Naive B cell (primary cell): ENCODE data around the gene C11orf24. TPM values are rescaled to one million over a fixed set of nuclear protein-coding genes. Genes with fewer than 3 reads are reported as not detected.

ENCODE experiments used
- ATAC-seq, 2 donors: fragments of 150-1000 bp; cut with Tn5 transposase; 2 replicates each; pipeline ENCODE4 v1.10.0; 2021; ENCODE audit warnings: low read depth in 2 of 2, mild to moderate bottlenecking in 2 of 2, moderate library complexity in 2 of 2
- DNase-seq: peaks from one replicate; pipeline ENCODE4 v3.0.0; 2022
- H3K27ac Mint-ChIP-seq, 6 donors: one replicate each; pipeline ENCODE4 v1.8.0; 2020 to 2022; ENCODE audit warnings: mild to moderate bottlenecking in 6 of 6, mixed read lengths in 6 of 6, moderate library complexity in 5 of 6, inconsistent platforms in 2 of 6
- H3K27me3 Mint-ChIP-seq, 3 donors: one replicate each; pipeline ENCODE4 v1.8.0; 2021 to 2022; ENCODE audit warnings: mixed read lengths in 3 of 3, mild to moderate bottlenecking in 1 of 3
- H3K36me3 Mint-ChIP-seq, 2 donors: one replicate each; pipeline ENCODE4 v1.8.0; 2020 to 2022; ENCODE audit warnings: mixed read lengths in 2 of 2, inconsistent platforms in 1 of 2, mild to moderate bottlenecking in 1 of 2
- H3K4me1 Mint-ChIP-seq, 3 donors: one replicate each; pipeline ENCODE4 v1.8.0; 2020 to 2022; ENCODE audit warnings: mixed read lengths in 3 of 3, inconsistent platforms in 1 of 3, mild to moderate bottlenecking in 1 of 3, moderate library complexity in 1 of 3
- H3K4me3 Mint-ChIP-seq, 8 donors: one replicate each; pipeline ENCODE4 v1.8.0; 2020 to 2022; ENCODE audit warnings: mild to moderate bottlenecking in 8 of 8, mixed read lengths in 8 of 8, moderate library complexity in 8 of 8, inconsistent platforms in 2 of 8
- H3K9me3 Mint-ChIP-seq, 7 donors: one replicate each; pipeline ENCODE4 v1.8.0; 2020 to 2022; ENCODE audit warnings: mixed read lengths in 7 of 7, mild to moderate bottlenecking in 5 of 7, inconsistent platforms in 2 of 7, moderate library complexity in 1 of 7
- polyA plus RNA-seq, 6 donors: library from polyadenylated mRNA; unstranded; fragments of 300-500 nt; fragmentation: Illumina TruSeq; gene quantifications; one replicate each; pipeline ENCODE4 v1.2.3, GENCODE V29; 2021; ENCODE audit warnings: low read depth in 6 of 6

Gene C11orf24
- polyA plus RNA-seq, 6 donors from 2014 or later = 22.2 to 67.0 (median 42.5) TPM

- DNase-seq (no peak), ATAC-seq (no peak)
- H3K36me3 Mint-ChIP-seq = peaks cover 6 to 8% of the 10 kb centered on the region in 2 donors
- peaks cover 0 to 19% (median 7%) of the 10 kb centered on the region in 7 donors for H3K9me3 Mint-ChIP-seq
- peaks cover 0 to 4% (median 0%) of the 10 kb centered on the region in 3 donors for H3K27me3 Mint-ChIP-seq
- H3K4me3 Mint-ChIP-seq = peak overlapping the region in 6 of 8 donors; percentile 61 to 94 (median 90)
- H3K4me1 Mint-ChIP-seq = peaks cover 35 to 64% (median 49%) of the 10 kb centered on the region in 3 donors
- H3K27ac Mint-ChIP-seq = peak overlapping the region; percentile 97 to 99 (median 98)
These were observed 2.5 kb upstream of the C11orf24 start for GRCh38 chr11:68274306-68274705.

- no peak for DNase-seq
- Mint-ChIP-seq H3K27me3 (peaks cover 0 to 4% (median 0%) of the 10 kb centered on the region in 3 donors), H3K4me1 (peaks cover 46 to 73% (median 61%) of the 10 kb centered on the region in 3 donors), H3K36me3 (peaks cover 6 to 10% of the 10 kb centered on the region in 2 donors), H3K27ac (peak overlapping the region; percentile 97 to 99 (median 98)), H3K4me3 (peak overlapping the region; percentile 79 to 98 (median 93)), H3K9me3 (peaks cover 0 to 19% (median 7%) of the 10 kb centered on the region in 7 donors)
- ATAC-seq = no peak
These were observed 1.4 kb upstream of the C11orf24 start for GRCh38 chr11:68273026-68273738.

GRCh38 chr11:68271023-68271780 is 571 bp downstream of the C11orf24 start:
- peaks cover 0 to 19% (median 7%) of the 10 kb centered on the region in 7 donors for H3K9me3 Mint-ChIP-seq
- peak overlapping the region; percentile 97 to 100 (median 99) for H3K27ac Mint-ChIP-seq
- DNase-seq (peak; percentile 72), ATAC-seq (peak; percentile 27 to 32)
- H3K4me3 Mint-ChIP-seq = peak overlapping the region; percentile 90 to 99 (median 96)
- peaks cover 0 to 4% (median 0%) of the 10 kb centered on the region in 3 donors for H3K27me3 Mint-ChIP-seq
- peaks cover 62 to 89% (median 79%) of the 10 kb centered on the region in 3 donors for H3K4me1 Mint-ChIP-seq
- H3K36me3 Mint-ChIP-seq = peaks cover 10 to 13% of the 10 kb centered on the region in 2 donors

GRCh38 chr11:68270196-68271022 is 1.4 kb downstream of the C11orf24 start:
- Mint-ChIP-seq H3K9me3 (peaks cover 0 to 19% (median 7%) of the 10 kb centered on the region in 7 donors), H3K4me3 (peak overlapping the region; percentile 90 to 99 (median 96)), H3K27me3 (peaks cover 0 to 4% (median 0%) of the 10 kb centered on the region in 3 donors), H3K4me1 (peaks cover 55 to 90% (median 84%) of the 10 kb centered on the region in 3 donors), H3K36me3 (peaks cover 10 to 13% of the 10 kb centered on the region in 2 donors), H3K27ac (peak overlapping the region in 5 of 6 donors; percentile 97 to 100 (median 99))
- DNase-seq = no peak
- no peak for ATAC-seq

- H3K4me1 Mint-ChIP-seq = peaks cover 61 to 90% (median 87%) of the 10 kb centered on the region in 3 donors
These were observed 2.2 kb downstream of the C11orf24 start for GRCh38 chr11:68269414-68270081.

GRCh38 chr11:68267881-68268240 is 3.9 kb downstream of the C11orf24 start:
- H3K27me3 Mint-ChIP-seq = peaks cover 0 to 4% (median 0%) of the 10 kb centered on the region in 3 donors
- peak overlapping the region in 7 of 8 donors; percentile 29 to 94 (median 79) for H3K4me3 Mint-ChIP-seq
- peaks cover 64 to 88% (median 84%) of the 10 kb centered on the region in 3 donors for H3K4me1 Mint-ChIP-seq
- H3K27ac Mint-ChIP-seq = peak overlapping the region in 5 of 6 donors; percentile 30 to 88 (median 81)
- peaks cover 17 to 28% of the 10 kb centered on the region in 2 donors for H3K36me3 Mint-ChIP-seq
- ATAC-seq = no peak
- no peak for DNase-seq
- peaks cover 0 to 7% (median 4%) of the 10 kb centered on the region in 7 donors for H3K9me3 Mint-ChIP-seq

More at GRCh38 chr11:68269414-68270081, 2.2 kb downstream of the C11orf24 start:
- Mint-ChIP-seq H3K4me3 (peak overlapping the region; percentile 64 to 99 (median 93)), H3K36me3 (peaks cover 13 to 16% of the 10 kb centered on the region in 2 donors), H3K27me3 (peaks cover 0 to 4% (median 0%) of the 10 kb centered on the region in 3 donors), H3K9me3 (peaks cover 0 to 16% (median 7%) of the 10 kb centered on the region in 7 donors), H3K27ac (peak overlapping the region in 5 of 6 donors; percentile 29 to 85 (median 67))
- DNase-seq (no peak), ATAC-seq (no peak)

- H3K27me3 Mint-ChIP-seq = no peaks in the 10 kb centered on the region
- H3K36me3 Mint-ChIP-seq = peaks cover 20 to 34% of the 10 kb centered on the region in 2 donors
- H3K9me3 Mint-ChIP-seq = peaks cover 0 to 6% (median under 1%) of the 10 kb centered on the region in 7 donors
- H3K4me1 Mint-ChIP-seq = peaks cover 62 to 84% (median 83%) of the 10 kb centered on the region in 3 donors
- DNase-seq (no peak), ATAC-seq (no peak)
- peak overlapping the region; percentile 47 to 96 (median 83) for H3K27ac Mint-ChIP-seq
- peak overlapping the region; percentile 74 to 94 (median 88) for H3K4me3 Mint-ChIP-seq
These were observed 4.6 kb downstream of the C11orf24 start for GRCh38 chr11:68266936-68267880.

GRCh38 chr11:68266121-68266891 is 5.5 kb downstream of the C11orf24 start:
- peaks cover 0 to 6% (median 0%) of the 10 kb centered on the region in 7 donors for H3K9me3 Mint-ChIP-seq
- no peaks in the 10 kb centered on the region for H3K27me3 Mint-ChIP-seq
- peak; percentile 54 to 67 for ATAC-seq
- H3K4me3 Mint-ChIP-seq = peak overlapping the region; percentile 74 to 91 (median 87)
- peaks cover 63 to 86% (median 80%) of the 10 kb centered on the region in 3 donors for H3K4me1 Mint-ChIP-seq
- H3K36me3 Mint-ChIP-seq = peaks cover 23 to 38% of the 10 kb centered on the region in 2 donors
- H3K27ac Mint-ChIP-seq = peak overlapping the region; percentile 69 to 96 (median 87)
- DNase-seq = peak; percentile 66

GRCh38 chr11:68264741-68265540 is 6.8 kb downstream of the C11orf24 start:
- Mint-ChIP-seq H3K27ac (peak overlapping the region in 5 of 6 donors; percentile 26 to 95 (median 83)), H3K4me3 (peak overlapping the region; percentile 47 to 86 (median 72)), H3K4me1 (peaks cover 50 to 79% (median 73%) of the 10 kb centered on the region in 3 donors), H3K36me3 (peaks cover 22 to 36% of the 10 kb centered on the region in 2 donors), H3K27me3 (no peaks in the 10 kb centered on the region), H3K9me3 (peaks cover 0 to 6% (median 0%) of the 10 kb centered on the region in 7 donors)
- ATAC-seq (no peak), DNase-seq (no peak)

- H3K4me1 Mint-ChIP-seq = peaks cover 47 to 75% (median 73%) of the 10 kb centered on the region in 3 donors
- H3K27ac Mint-ChIP-seq = peak overlapping the region in 3 of 6 donors; percentile 22 to 83 (median 42)
These were observed 7.5 kb downstream of the C11orf24 start for GRCh38 chr11:68264244-68264643.

More at GRCh38 chr11:68264244-68264643, 7.5 kb downstream of the C11orf24 start:
- H3K27me3 Mint-ChIP-seq = no peaks in the 10 kb centered on the region
- peaks cover 0 to 6% (median 0%) of the 10 kb centered on the region in 7 donors for H3K9me3 Mint-ChIP-seq
- H3K4me3 Mint-ChIP-seq = peak overlapping the region in 1 of 8 donors; percentile 47
- peaks cover 17 to 29% of the 10 kb centered on the region in 2 donors for H3K36me3 Mint-ChIP-seq
- DNase-seq (no peak), ATAC-seq (no peak)
